Prostate gland (tissue), 2 donors: ENCODE results near the gene FMO2. TPM values are rescaled to one million over a fixed set of nuclear protein-coding genes. Genes with fewer than 3 reads are reported as not detected.
"Not testable (repeated sequence)": the region's sequence is repeated elsewhere in the genome, so short reads cannot be mapped to it uniquely, and the experiment has no call there.

Experiments used
- DNase-seq: peaks from one replicate; pipeline ENCODE4 v3.0.0-alpha.2; 2019; ENCODE audit warnings: low spot score
- H3K27ac ChIP-seq, 2 donors: fragments of 200-600 bp; sonication (generic); 2 replicates each; pipeline ENCODE4 v1.5.1; 2017 to 2019
- H3K27me3 ChIP-seq: fragments of 200-600 bp; sonication (generic); replicated peaks from 2 replicates; pipeline ENCODE4 v1.5.1; 2019; ENCODE audit not compliant: insufficient read depth
- H3K36me3 ChIP-seq, 2 donors: fragments of 200-600 bp; sonication (generic); 1 replicate in 1 of 2; 2 replicates in 1 of 2; pipeline versions ENCODE4 v1.5.1 to v1.8.1; 2017 to 2019
- H3K4me1 ChIP-seq: fragments of 200-600 bp; sonication (generic); replicated peaks from 2 replicates; pipeline ENCODE4 v1.5.1; 2019
- H3K4me3 ChIP-seq, 2 donors: fragments of 200-600 bp; sonication (generic); 2 replicates each; pipeline ENCODE4 v1.5.1; 2017 to 2019
- H3K9me3 ChIP-seq: fragments of 200-600 bp; sonication (generic); 2 replicates; pipeline ENCODE4 v1.5.1; 2017
- POLR2A ChIP-seq: fragments of 450-650 bp; IDR thresholded peaks from one replicate; pipeline ENCODE4 v1.6.1; 2016; ENCODE audit warnings: antibody characterized with exemption, mild to moderate bottlenecking
- POLR2AphosphoS5 ChIP-seq: sonication (generic); formaldehyde crosslinking; IDR thresholded peaks from one replicate; pipeline ENCODE4 v1.6.1; 2017; ENCODE audit warnings: antibody characterized with exemption
- WGBS: methylation state at CpG from one replicate; pipeline ENCODE4 v1.1.5; 2018; 5-methylcytosine and 5-hydroxymethylcytosine counted together
- intact Hi-C: fragments of 100-400 bp; cut with DNase I; formaldehyde crosslinking; loops from one replicate; pipeline ENCODE4 v1.14.2; 2022
- total RNA-seq, 2 donors: library from RNA; depleted of rRNA; stranded (reverse); fragments of >200 nt; gene quantifications; one replicate each; pipeline ENCODE4 v1.1.0, GENCODE V29; 2016
- TF ChIP-seq, protein P1 (sequence below), 4 experiments: fragments of 200-600 bp in 2 of 4; fragments of 450-650 bp in 2 of 4; sonication (generic) in 2 of 4; IDR thresholded peaks; 1 replicate in 3 of 4; 2 replicates in 1 of 4; pipeline ENCODE4 v1.5.1; 2016 to 2019; ENCODE audit warnings: antibody characterized with exemption in 4 of 4, mild to moderate bottlenecking in 2 of 4, moderate library complexity in 2 of 4

The FMO2 gene
- total RNA-seq, 2 donors from 2014 or later, result 6.5 to 10.6 TPM

DNA sequence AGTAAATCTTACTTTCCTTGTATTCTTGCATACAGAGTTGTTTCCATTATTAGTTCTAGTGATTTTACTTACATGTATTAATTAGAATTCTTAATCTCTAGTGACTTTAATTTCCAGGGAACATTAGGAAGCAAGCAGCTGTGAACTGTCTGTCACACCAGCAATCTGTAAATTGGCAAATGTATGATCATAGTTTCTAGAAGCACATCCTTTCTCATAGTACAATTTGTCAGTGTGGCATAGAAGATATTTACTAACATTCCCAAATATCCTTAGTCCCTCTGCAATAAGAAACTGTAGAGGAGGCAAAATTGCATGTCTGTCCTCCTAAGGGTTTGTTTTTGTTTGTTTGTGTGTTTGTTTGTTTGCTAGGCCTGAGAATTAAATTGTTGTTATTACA, 46.2 kb downstream of the FMO2 start:
- DNase-seq, result no peak
- H3K4me3 ChIP-seq, result no peak overlapping the region
- intact Hi-C loops, result no loop called here
- TF ChIP-seq, protein P1, sequence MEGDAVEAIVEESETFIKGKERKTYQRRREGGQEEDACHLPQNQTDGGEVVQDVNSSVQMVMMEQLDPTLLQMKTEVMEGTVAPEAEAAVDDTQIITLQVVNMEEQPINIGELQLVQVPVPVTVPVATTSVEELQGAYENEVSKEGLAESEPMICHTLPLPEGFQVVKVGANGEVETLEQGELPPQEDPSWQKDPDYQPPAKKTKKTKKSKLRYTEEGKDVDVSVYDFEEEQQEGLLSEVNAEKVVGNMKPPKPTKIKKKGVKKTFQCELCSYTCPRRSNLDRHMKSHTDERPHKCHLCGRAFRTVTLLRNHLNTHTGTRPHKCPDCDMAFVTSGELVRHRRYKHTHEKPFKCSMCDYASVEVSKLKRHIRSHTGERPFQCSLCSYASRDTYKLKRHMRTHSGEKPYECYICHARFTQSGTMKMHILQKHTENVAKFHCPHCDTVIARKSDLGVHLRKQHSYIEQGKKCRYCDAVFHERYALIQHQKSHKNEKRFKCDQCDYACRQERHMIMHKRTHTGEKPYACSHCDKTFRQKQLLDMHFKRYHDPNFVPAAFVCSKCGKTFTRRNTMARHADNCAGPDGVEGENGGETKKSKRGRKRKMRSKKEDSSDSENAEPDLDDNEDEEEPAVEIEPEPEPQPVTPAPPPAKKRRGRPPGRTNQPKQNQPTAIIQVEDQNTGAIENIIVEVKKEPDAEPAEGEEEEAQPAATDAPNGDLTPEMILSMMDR (IDR thresholded peaks at IDR 0.05), result no peak
- TF ChIP-seq POLR2AphosphoS5 (no peak), POLR2A (no peak)
- H3K36me3 ChIP-seq, result no peaks in the 10 kb centered on the region
- H3K9me3 ChIP-seq, result no peaks in the 10 kb centered on the region
- no peaks in the 10 kb centered on the region for H3K27me3 ChIP-seq
- H3K4me1 ChIP-seq, result no peaks in the 10 kb centered on the region
- no peak overlapping the region for H3K27ac ChIP-seq

DNA sequence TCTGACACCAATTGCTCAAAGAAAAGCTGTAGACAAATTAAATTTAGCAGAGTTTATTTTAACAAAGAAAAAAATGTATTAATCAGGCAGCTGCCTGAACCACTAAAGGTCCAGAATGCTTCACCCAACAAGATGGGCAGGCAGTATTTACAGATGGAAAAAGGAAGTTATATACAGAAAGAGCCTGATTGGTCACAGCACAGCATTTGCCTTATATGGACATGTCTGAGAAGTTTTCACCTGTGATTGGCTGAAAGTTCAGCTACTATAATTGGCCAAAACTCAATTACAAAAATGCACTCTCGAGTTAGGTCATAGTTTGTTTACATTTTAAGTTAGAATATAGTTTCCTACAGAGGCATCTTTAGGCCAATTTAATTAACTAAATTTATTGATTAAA, 48.1 kb downstream of the FMO2 start:
- intact Hi-C loops, result no loop called here
- 94% methylated on average over 1 of the region's 1 CpG for WGBS
- no peak overlapping the region for H3K27ac ChIP-seq

DNA sequence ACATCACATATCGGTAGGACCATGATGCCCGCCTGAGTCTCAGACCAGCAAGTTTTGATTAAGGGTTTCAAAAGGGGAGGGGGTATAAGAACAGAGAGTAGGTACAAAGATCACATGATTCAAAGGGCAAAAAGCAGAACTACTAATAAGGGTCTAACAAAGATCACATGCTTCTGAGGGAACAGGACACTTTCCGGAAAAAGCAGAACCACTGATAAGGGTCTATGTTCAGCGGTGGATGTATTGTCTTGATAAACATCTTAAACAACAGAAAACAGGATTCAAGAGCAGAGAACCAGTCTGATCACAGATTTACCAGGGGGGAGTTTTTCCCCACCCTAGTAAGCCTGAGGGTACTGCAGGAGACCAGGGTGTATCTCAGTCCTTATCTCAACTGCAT, 51.1 kb downstream of the FMO2 start:
- H3K27me3 ChIP-seq, intact Hi-C loops, H3K4me3 ChIP-seq, H3K4me1 ChIP-seq, H3K9me3 ChIP-seq, H3K27ac ChIP-seq, DNase-seq, H3K36me3 ChIP-seq: not testable (repeated sequence)
- 93% methylated on average over 4 of the region's 4 CpGs for WGBS

More for the DNA sequence above, 48.1 kb downstream of the FMO2 start:
- TF ChIP-seq POLR2A, result no peak
- TF ChIP-seq, protein P1 (IDR thresholded peaks at IDR 0.05), result no peak
- no peak for TF ChIP-seq POLR2AphosphoS5
- Histone ChIP-seq H3K27me3 (no peaks in the 10 kb centered on the region), H3K4me1 (no peaks in the 10 kb centered on the region), H3K9me3 (no peaks in the 10 kb centered on the region), H3K4me3 (no peak overlapping the region), H3K36me3 (no peaks in the 10 kb centered on the region)
- no peak for DNase-seq

DNA sequence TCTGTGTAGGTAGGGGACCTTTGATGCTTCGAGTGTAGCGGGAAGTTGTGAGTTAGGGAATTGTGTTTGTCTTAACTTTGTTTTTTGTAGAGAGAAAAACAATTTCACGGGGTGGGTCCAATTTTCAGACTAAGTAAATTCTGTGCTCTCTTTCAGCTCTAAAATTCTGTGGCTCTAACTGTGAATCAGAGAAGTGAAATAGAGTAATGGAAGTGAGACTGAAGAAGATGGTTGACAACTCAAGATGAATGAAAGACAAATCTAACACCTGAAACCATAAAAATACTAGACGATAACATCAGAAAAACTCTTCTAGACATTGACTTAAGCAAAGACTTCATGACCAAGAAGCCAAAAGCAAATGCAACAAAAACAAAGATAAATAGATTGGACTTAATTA, 58.8 kb downstream of the FMO2 start:
- 75% methylated on average over 4 of the region's 4 CpGs for WGBS
- Histone ChIP-seq H3K27ac (no peak overlapping the region), H3K4me1 (no peaks in the 10 kb centered on the region), H3K36me3 (no peaks in the 10 kb centered on the region), H3K9me3 (no peaks in the 10 kb centered on the region), H3K4me3 (no peak overlapping the region), H3K27me3 (no peaks in the 10 kb centered on the region)
- DNase-seq, result no peak
- intact Hi-C loops, result no loop called here
- TF ChIP-seq POLR2A, result no peak
- TF ChIP-seq, protein P1 (IDR thresholded peaks at IDR 0.05), result no peak

DNA sequence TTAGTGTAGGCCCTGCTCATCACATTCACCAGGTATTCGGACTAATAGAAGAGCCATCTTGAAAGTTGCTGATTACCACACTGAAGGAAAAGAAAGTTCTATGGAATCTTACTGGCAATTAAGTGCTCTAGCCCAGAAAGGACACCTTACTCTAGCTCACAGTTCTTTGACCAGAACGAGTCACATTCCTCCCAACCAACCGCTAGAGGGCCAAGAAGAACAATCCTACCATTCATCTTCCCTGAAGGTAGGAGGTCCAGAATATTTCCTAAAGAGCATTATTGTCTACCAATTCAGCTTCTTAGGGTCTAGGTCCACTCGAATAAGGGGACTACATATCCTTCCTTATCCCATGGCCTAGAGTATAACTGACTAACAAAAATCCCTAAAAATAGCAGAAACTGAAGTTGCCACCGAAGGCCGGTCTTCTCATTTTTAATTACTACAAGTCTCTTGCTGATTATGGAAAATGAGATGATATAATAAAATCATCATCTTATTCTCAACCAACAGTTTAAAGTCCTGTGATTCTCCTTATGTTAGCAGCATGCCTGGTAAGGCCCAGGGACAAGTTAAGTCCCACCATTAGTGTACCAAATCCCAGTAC, 60.5 kb downstream of the FMO2 start:
- DNase-seq, result peak; percentile 35
- intact Hi-C loops, result loop anchor here (5.0 kb wide), 1 partner anchor 67 kb away; the partner anchor contains the start of gene FMO4

More for the DNA sequence above, 60.5 kb downstream of the FMO2 start:
- H3K36me3 ChIP-seq, result no peaks in the 10 kb centered on the region
- no peaks in the 10 kb centered on the region for H3K4me1 ChIP-seq
- 44% methylated on average over 6 of the region's 6 CpGs for WGBS
- no peak overlapping the region for H3K4me3 ChIP-seq
- no peaks in the 10 kb centered on the region for H3K9me3 ChIP-seq
- no peak overlapping the region for H3K27ac ChIP-seq
- no peaks in the 10 kb centered on the region for H3K27me3 ChIP-seq
- TF ChIP-seq, protein P1 (IDR thresholded peaks at IDR 0.05), result peak in 3 of 4 experiments; percentile 59 to 64 (median 59)
- no peak for TF ChIP-seq POLR2A
- TF ChIP-seq POLR2AphosphoS5, result peak; percentile 23
